Nephron progenitor cell (in vitro differentiated cells): Measurements from ENCODE around the gene NAXE.

ENCODE experiments used
- DNase-seq: peaks from one replicate; pipeline ENCODE4 v3.0.0; 2021
- H3K27ac Mint-ChIP-seq: 2 replicates; pipeline ENCODE4 v1.8.0; 2021; ENCODE audit warnings: mild to moderate bottlenecking, moderate library complexity, mixed read lengths
- H3K27me3 Mint-ChIP-seq: 2 replicates; pipeline ENCODE4 v1.8.0; 2021; ENCODE audit warnings: mild to moderate bottlenecking, low read depth, mixed read lengths; ENCODE audit not compliant: poor library complexity
- H3K36me3 Mint-ChIP-seq: 2 replicates; pipeline ENCODE4 v1.8.0; 2021; ENCODE audit warnings: low read depth, mixed read lengths
- H3K4me1 Mint-ChIP-seq: 2 replicates; pipeline ENCODE4 v1.8.0; 2021; ENCODE audit warnings: mixed read lengths
- H3K4me3 Mint-ChIP-seq: 2 replicates; pipeline ENCODE4 v1.8.0; 2021; ENCODE audit warnings: mild to moderate bottlenecking, moderate library complexity, mixed read lengths
- H3K9me3 Mint-ChIP-seq: 2 replicates; pipeline ENCODE4 v1.8.0; 2021; ENCODE audit warnings: mild to moderate bottlenecking, moderate library complexity, mixed read lengths
- CTCF ChIP-seq: fragments of 200-600 bp; sonication (generic); IDR thresholded peaks from 2 replicates; pipeline ENCODE4 v1.5.0; 2021; ENCODE audit warnings: antibody characterized with exemption

The NAXE gene

DNA sequence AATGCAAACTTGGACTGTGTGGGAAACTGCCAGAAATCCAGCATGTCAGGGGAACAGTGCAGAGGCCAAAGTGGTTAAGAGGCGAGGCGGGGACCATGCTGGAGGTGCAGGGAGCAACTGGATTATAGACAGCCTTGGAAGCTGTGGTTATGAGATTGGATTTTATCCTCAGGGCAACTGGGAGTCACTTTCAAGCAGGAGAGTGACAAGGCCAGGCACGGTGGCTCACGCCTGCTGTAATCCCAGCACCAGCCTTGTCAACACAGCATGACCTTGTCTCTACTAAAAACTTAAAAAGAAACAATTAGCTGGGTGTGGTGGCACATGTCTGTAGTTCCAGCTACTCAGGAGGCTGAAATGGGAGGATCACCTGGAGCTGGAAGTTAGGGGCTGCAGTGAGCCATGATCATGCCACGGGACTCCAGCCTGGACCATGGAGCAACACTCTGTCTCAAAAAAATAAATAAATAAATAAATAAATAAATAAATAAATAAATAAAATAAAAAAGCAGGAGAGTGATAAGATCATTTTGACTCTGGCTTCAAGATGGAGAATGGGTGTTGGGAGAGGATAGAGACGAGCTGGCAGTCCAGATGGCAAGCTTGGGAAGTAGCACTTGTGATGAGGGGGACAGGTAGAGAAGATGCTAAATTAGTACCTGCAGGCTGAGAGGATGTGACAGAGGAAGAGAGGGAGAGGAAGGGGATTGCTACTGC lies 31.2 kb downstream of the NAXE start:
- H3K4me3 Mint-ChIP-seq: peak overlapping the region; percentile 47
- peaks cover 100% of the 10 kb centered on the region for H3K27me3 Mint-ChIP-seq
- DNase-seq: no peak
- no peak for TF ChIP-seq CTCF
- H3K27ac Mint-ChIP-seq: no peak overlapping the region
- H3K36me3 Mint-ChIP-seq: no peaks in the 10 kb centered on the region
- H3K9me3 Mint-ChIP-seq: no peaks in the 10 kb centered on the region
- H3K4me1 Mint-ChIP-seq: peaks cover 16% of the 10 kb centered on the region

DNA sequence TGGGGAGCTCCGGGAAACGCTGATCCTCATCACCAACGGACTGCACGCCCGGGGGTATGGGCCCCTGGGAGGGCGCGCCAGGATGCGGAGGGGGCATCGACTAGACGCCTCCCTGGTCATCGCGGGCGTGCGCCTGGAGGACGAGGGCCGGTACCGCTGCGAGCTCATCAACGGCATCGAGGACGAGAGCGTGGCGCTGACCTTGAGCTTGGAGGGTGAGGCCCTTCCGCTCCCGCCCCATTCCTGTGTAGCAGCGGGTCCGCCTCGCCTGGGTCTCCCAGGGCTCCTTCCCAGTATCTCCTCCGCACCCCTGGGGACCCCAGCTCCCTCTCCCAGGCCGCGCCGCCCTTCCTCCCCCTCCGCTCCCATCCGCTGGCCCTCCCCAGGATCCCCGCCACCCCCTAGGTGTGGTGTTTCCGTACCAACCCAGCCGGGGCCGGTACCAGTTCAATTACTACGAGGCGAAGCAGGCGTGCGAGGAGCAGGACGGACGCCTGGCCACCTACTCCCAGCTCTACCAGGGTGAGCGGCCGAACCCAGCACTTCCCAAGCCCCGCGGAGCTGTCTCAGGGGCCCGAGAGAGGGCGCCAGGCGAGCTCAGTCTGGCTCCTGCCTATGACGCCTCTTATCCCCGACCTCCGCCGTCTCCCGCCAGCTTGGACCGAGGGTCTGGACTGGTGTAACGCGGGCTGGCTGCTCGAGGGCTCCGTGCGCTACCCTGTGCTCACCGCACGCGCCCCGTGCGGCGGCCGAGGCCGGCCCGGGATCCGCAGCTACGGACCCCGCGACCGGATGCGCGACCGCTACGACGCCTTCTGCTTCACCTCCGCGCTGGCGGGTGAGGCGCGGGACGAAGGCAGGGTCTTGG lies 32.6 kb downstream of the NAXE start:
- Mint-ChIP-seq H3K4me1 (peaks cover 11% of the 10 kb centered on the region), H3K36me3 (no peaks in the 10 kb centered on the region), H3K27ac (no peak overlapping the region), H3K4me3 (peak overlapping the region; percentile 65), H3K9me3 (no peaks in the 10 kb centered on the region), H3K27me3 (peaks cover 100% of the 10 kb centered on the region)
- peak; percentile 76 for DNase-seq
- TF ChIP-seq CTCF: peak; percentile 21

GRCh38 chr1:156624814-156625435 lies 33.3 kb downstream of the NAXE start:
- DNase-seq: peak; percentile 43
- H3K36me3 Mint-ChIP-seq: no peaks in the 10 kb centered on the region
- H3K4me3 Mint-ChIP-seq: peak overlapping the region; percentile 58
- peaks cover 100% of the 10 kb centered on the region for H3K27me3 Mint-ChIP-seq
- no peak overlapping the region for H3K27ac Mint-ChIP-seq
- no peaks in the 10 kb centered on the region for H3K9me3 Mint-ChIP-seq
- no peak for TF ChIP-seq CTCF
- peaks cover 8% of the 10 kb centered on the region for H3K4me1 Mint-ChIP-seq

DNA sequence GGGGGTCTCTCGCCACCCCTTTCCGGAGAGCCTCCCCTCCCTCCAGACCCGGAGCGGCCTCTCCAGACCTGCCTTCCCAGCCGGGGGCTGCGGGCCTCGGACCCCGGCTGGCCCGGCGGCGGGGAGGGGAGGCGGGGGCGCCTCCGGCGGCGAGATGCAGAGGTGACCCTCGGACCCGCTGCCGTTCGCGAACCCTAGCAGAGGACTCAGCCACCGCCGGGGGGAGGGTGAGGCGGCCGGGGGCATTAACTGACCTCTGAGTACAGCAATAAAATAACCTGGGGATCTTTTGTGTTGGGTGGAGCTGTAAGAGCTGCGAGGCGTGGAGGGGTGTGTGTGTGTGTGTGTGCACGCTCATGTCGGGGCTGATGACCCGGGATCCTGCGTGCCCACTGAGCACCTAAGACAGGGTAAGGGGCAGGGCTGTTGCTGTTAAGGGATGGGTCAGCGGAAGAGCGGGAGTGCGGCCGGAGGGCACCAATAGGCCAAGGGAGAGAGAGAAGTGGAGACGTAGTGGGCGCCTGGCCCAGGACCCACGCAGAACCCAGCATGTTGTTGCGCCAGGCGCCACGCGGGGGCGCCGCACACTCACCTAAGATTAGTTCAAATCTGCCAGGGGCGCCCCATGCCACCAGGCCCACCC lies 34.0 kb downstream of the NAXE start:
- peak overlapping the region; percentile 75 for H3K4me3 Mint-ChIP-seq
- peaks cover 8% of the 10 kb centered on the region for H3K4me1 Mint-ChIP-seq
- peaks cover 100% of the 10 kb centered on the region for H3K27me3 Mint-ChIP-seq
- H3K9me3 Mint-ChIP-seq: no peaks in the 10 kb centered on the region
- DNase-seq: peak; percentile 78
- TF ChIP-seq CTCF: peak; percentile 82
- H3K36me3 Mint-ChIP-seq: no peaks in the 10 kb centered on the region
- H3K27ac Mint-ChIP-seq: no peak overlapping the region

DNA sequence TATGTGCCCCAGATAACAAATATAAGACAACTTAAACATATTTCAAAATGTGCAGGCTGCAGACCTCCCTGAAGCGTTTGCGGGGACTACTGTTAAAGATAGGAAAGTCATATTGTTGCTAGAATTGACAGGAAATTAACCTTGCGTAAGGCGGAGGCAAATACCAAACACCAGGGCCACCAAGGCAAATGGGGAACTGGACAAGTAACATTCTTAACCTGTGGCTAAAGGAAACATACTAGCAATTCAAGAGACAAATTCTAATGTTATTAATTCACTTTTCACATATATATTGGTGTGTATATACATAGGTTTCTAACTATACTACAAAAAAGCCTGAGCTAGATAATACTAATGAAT lies 34.5 kb downstream of the NAXE start:
- peaks cover 8% of the 10 kb centered on the region for H3K4me1 Mint-ChIP-seq
- H3K27me3 Mint-ChIP-seq: peaks cover 100% of the 10 kb centered on the region
- no peaks in the 10 kb centered on the region for H3K36me3 Mint-ChIP-seq
- no peaks in the 10 kb centered on the region for H3K9me3 Mint-ChIP-seq
- no peak overlapping the region for H3K27ac Mint-ChIP-seq
- peak; percentile 48 for TF ChIP-seq CTCF
- H3K4me3 Mint-ChIP-seq: peak overlapping the region; percentile 7
- no peak for DNase-seq
